Measurements from ENCODE around the gene PGAM5. TPM values are rescaled to one million over a fixed set of nuclear protein-coding genes. Genes with fewer than 3 reads are reported as not detected.
A peak's percentile ranks its signal among the peaks of the same experiment; 100 is the strongest.

PGAM5 gene
- total RNA-seq, 2 experiments from 2014 or later = 32.5 to 35.1 TPM

- peaks cover 41% of the 10 kb centered on the region for H3K36me3 Mint-ChIP-seq (ENCODE audit: low read depth)
- no peaks in the 10 kb centered on the region for H3K27me3 Mint-ChIP-seq
- no peak for DNase-seq
- H3K4me1 Mint-ChIP-seq = no peaks in the 10 kb centered on the region
- POLR2A ChIA-PET = no interaction called here
- H3K9me3 Mint-ChIP-seq = no peaks in the 10 kb centered on the region
- CTCF ChIA-PET = no interaction called here
- H3K4me3 Mint-ChIP-seq = no peak overlapping the region
- H3K27ac Mint-ChIP-seq = no peak overlapping the region
These were observed 12.3 kb upstream of the PGAM5 start for GRCh38 chr12:132698341-132698740.

- Mint-ChIP-seq H3K27me3 (no peaks in the 10 kb centered on the region), H3K4me1 (no peaks in the 10 kb centered on the region), H3K36me3 (ENCODE audit: low read depth) (peaks cover 51% of the 10 kb centered on the region), H3K4me3 (no peak overlapping the region), H3K9me3 (no peaks in the 10 kb centered on the region), H3K27ac (no peak overlapping the region)
- no peak for DNase-seq
- ChIA-PET CTCF (no interaction called here), POLR2A (interaction anchor here (0.6 kb wide), 1 partner anchor 62 kb away, joined by 3 read pairs; no protein-coding TSS in a partner anchor)
These were observed 10.3 kb upstream of the PGAM5 start for GRCh38 chr12:132700212-132700822.

- Mint-ChIP-seq H3K27ac (no peak overlapping the region), H3K4me3 (no peak overlapping the region), H3K36me3 (ENCODE audit: low read depth) (peaks cover 49% of the 10 kb centered on the region), H3K27me3 (no peaks in the 10 kb centered on the region), H3K9me3 (no peaks in the 10 kb centered on the region), H3K4me1 (peaks cover 2% of the 10 kb centered on the region)
- ChIA-PET CTCF (no interaction called here), POLR2A (interaction anchor here (1.2 kb wide), 1 partner anchor 8 kb away, joined by 3 read pairs; the partner anchor contains the start of gene PGAM5)
- DNase-seq = no peak
These were observed 8.0 kb upstream of the PGAM5 start for GRCh38 chr12:132702640-132703039.

DNA sequence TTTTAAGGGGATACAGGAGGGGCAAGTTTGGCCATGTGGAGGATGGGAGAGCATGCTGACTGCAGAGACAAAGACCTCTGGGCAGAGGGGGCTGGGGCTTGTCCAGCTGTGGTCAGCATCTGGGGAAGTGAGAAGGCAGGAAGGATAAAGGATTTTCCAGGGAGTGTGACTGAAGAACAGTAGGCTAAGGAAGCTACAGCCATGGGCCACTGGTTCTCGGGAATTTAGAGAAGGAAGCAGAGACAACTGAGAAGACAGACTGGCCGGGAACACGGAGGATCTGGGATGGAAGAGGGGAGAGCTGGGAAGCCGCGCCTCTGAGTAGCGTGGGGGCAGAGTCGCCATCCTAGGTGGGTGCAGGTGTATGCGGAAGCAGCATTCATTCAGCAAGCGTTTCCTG is 7.0 kb upstream of the PGAM5 start:
- Mint-ChIP-seq H3K4me1 (peaks cover 2% of the 10 kb centered on the region), H3K27ac (no peak overlapping the region), H3K36me3 (ENCODE audit: low read depth) (peaks cover 40% of the 10 kb centered on the region), H3K27me3 (no peaks in the 10 kb centered on the region), H3K9me3 (no peaks in the 10 kb centered on the region), H3K4me3 (no peak overlapping the region)
- ChIA-PET CTCF (no interaction called here), POLR2A (no interaction called here)
- no peak for DNase-seq

- no peak overlapping the region for H3K4me3 Mint-ChIP-seq
- CTCF ChIA-PET = no interaction called here
- POLR2A ChIA-PET = no interaction called here
These were observed 3.4 kb upstream of the PGAM5 start for GRCh38 chr12:132707241-132707640.

GRCh38 chr12:132708150-132708549 is 2.5 kb upstream of the PGAM5 start:
- POLR2A ChIA-PET = no interaction called here
- Mint-ChIP-seq H3K9me3 (no peaks in the 10 kb centered on the region), H3K27me3 (no peaks in the 10 kb centered on the region), H3K4me1 (peaks cover 17% of the 10 kb centered on the region), H3K4me3 (no peak overlapping the region), H3K36me3 (ENCODE audit: low read depth) (peaks cover 21% of the 10 kb centered on the region), H3K27ac (no peak overlapping the region)
- CTCF ChIA-PET = no interaction called here
- no peak for DNase-seq

More at GRCh38 chr12:132707241-132707640, 3.4 kb upstream of the PGAM5 start:
- Mint-ChIP-seq H3K9me3 (no peaks in the 10 kb centered on the region), H3K27ac (no peak overlapping the region), H3K27me3 (no peaks in the 10 kb centered on the region), H3K4me1 (peaks cover 12% of the 10 kb centered on the region), H3K36me3 (ENCODE audit: low read depth) (peaks cover 21% of the 10 kb centered on the region)
- DNase-seq = no peak

- Mint-ChIP-seq H3K27me3 (no peaks in the 10 kb centered on the region), H3K4me1 (peaks cover 25% of the 10 kb centered on the region), H3K27ac (peak overlapping the region; percentile 71), H3K36me3 (ENCODE audit: low read depth) (peaks cover 11% of the 10 kb centered on the region), H3K9me3 (no peaks in the 10 kb centered on the region), H3K4me3 (peak overlapping the region; percentile 80)
- POLR2A ChIA-PET = interaction anchor here (1.3 to 2.2 kb wide), 3 partner anchors 8 to 51 kb away, joined by 3 to 12 read pairs (median 11); partner anchors contain the start of gene ANKLE2
- no peak for DNase-seq
- CTCF ChIA-PET = no interaction called here
These were observed 618 bp upstream of the PGAM5 start for GRCh38 chr12:132710043-132710404.

DNA sequence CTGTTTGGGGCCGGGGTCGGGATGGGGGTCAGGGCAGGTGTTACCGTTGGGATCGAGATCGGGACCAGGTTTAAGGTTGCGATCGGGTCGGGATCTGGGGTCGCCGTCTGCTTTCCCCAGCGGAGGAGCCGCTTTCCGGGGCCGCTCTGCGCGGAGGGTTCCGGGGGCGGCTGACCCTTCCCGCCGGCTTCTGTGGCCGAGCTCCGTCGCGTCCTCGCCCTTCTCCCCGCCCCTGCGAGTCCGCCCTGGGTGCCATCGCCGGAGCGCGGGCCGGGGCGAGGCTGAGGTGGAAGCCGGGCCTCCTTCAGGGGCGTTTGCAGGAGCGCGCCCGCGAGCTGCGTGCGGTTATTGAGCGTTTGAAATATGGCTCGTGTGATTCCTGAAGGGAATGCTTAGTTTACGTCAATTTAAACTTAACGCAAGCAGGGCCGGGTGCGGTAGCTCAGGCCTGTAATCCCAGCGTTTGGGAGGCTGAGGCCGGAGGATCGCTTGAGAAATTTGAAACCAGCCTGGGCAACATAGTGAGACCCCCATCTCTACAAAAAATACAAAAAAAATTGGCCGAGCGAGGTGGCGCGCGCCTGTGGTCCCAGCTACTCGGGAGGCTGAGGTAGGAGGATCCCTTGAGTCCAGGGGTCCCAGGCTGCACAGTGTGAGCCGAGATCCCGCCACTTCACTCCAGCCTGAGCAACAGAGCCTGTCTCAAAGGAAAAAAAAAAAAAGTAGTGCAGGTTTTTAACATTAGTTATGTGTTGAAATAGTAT is 620 bp downstream of the PGAM5 start:
- Mint-ChIP-seq H3K36me3 (ENCODE audit: low read depth) (peaks cover 11% of the 10 kb centered on the region), H3K27me3 (no peaks in the 10 kb centered on the region), H3K4me1 (peaks cover 25% of the 10 kb centered on the region), H3K9me3 (no peaks in the 10 kb centered on the region), H3K4me3 (peak overlapping the region; percentile 82), H3K27ac (peak overlapping the region; percentile 49)
- peak; percentile 36 for DNase-seq
- ChIA-PET CTCF (no interaction called here), POLR2A (interaction anchor here (1.2 to 2.2 kb wide), 5 partner anchors 9 to 275 kb away, joined by 3 to 12 read pairs (median 5); partner anchors contain the start of genes ANKLE2, GOLGA3 and ZNF26)

DNA sequence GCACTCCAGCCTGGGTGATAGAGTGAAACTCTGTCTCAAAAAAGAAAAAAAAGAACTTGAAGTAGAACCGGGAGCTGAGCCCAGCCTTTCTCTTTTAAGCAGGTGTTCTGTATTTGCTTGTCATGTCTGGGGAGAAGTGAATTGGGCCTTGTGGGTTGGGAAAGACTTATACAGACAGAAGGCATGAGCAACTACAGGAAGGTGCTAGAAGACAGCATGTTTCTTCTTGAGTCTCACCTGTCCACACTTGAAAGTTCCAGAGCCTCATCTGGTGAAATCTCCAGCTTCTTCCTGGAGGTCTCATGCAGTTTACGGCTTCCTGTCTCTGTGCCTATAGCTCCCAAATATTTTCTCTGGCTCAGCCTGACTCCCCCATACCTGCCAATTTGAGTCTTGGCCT is 2.5 kb downstream of the PGAM5 start:
- POLR2A ChIA-PET = interaction anchor here (1.2 kb wide), 1 partner anchor 9 kb away, joined by 3 read pairs; no protein-coding TSS in a partner anchor
- H3K4me3 Mint-ChIP-seq = no peak overlapping the region

DNA sequence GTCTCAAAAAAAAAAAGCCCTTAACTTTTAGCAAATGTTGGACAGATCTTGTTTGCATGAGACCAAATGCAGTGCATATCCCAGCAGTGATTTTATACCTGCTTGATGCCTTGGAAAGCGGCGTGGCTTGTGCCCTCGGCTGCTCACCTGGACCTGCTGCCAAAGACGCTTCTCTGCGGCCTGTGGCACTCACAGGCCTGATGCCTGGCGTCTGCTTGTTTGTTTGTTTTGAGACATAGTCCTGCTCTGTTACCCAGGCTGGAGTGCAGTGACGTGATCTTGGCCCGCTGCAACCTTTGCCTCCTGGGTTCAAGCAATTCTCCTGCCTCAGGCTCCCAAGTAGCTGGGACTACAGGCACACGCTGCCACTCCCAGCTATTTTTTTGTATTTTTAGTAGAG is 5.2 kb downstream of the PGAM5 start:
- Mint-ChIP-seq H3K27me3 (no peaks in the 10 kb centered on the region), H3K4me1 (peaks cover 19% of the 10 kb centered on the region), H3K9me3 (no peaks in the 10 kb centered on the region), H3K36me3 (ENCODE audit: low read depth) (peaks cover 37% of the 10 kb centered on the region), H3K4me3 (no peak overlapping the region), H3K27ac (no peak overlapping the region)
- ChIA-PET POLR2A (no interaction called here), CTCF (no interaction called here)
- DNase-seq = no peak

More for the DNA sequence above, 2.5 kb downstream of the PGAM5 start:
- Mint-ChIP-seq H3K4me1 (peaks cover 23% of the 10 kb centered on the region), H3K27me3 (no peaks in the 10 kb centered on the region), H3K9me3 (no peaks in the 10 kb centered on the region), H3K27ac (no peak overlapping the region), H3K36me3 (ENCODE audit: low read depth) (peaks cover 17% of the 10 kb centered on the region)
- DNase-seq = no peak
- CTCF ChIA-PET = no interaction called here

DNA sequence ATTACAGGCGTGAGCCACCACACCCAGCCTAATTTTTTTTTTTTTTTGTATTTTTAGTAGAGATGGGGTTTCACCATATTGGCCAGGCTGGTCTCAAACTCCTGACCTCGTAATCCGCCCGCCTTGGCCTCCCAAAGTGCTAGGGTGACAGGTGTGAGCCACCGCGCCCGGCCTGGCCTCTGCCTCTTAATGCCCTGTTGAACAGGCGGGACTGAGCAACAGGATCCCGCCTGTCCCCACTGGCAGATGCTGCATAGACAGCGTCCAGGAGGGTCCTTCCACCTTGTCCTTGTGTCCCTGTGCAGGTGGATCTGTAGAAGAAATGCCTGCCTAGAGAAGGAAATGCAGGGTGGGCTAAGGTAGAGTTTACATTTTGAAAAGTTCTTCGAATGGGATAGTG is 5.7 kb downstream of the PGAM5 start:
- Mint-ChIP-seq H3K36me3 (ENCODE audit: low read depth) (peaks cover 40% of the 10 kb centered on the region), H3K27ac (no peak overlapping the region), H3K4me3 (no peak overlapping the region), H3K27me3 (no peaks in the 10 kb centered on the region), H3K4me1 (peaks cover 19% of the 10 kb centered on the region), H3K9me3 (no peaks in the 10 kb centered on the region)
- CTCF ChIA-PET = no interaction called here
- POLR2A ChIA-PET = no interaction called here
- DNase-seq = no peak

GRCh38 chr12:132717011-132717410 is 6.4 kb downstream of the PGAM5 start:
- no peaks in the 10 kb centered on the region for H3K27me3 Mint-ChIP-seq
- POLR2A ChIA-PET = no interaction called here
- CTCF ChIA-PET = no interaction called here
- no peak for DNase-seq
- peaks cover 44% of the 10 kb centered on the region for H3K36me3 Mint-ChIP-seq (ENCODE audit: low read depth)
- H3K9me3 Mint-ChIP-seq = no peaks in the 10 kb centered on the region
- H3K27ac Mint-ChIP-seq = no peak overlapping the region
- no peak overlapping the region for H3K4me3 Mint-ChIP-seq
- peaks cover 15% of the 10 kb centered on the region for H3K4me1 Mint-ChIP-seq

- Mint-ChIP-seq H3K27me3 (no peaks in the 10 kb centered on the region), H3K27ac (no peak overlapping the region), H3K9me3 (no peaks in the 10 kb centered on the region), H3K36me3 (ENCODE audit: low read depth) (peaks cover 44% of the 10 kb centered on the region), H3K4me3 (no peak overlapping the region), H3K4me1 (peaks cover 10% of the 10 kb centered on the region)
- CTCF ChIA-PET = no interaction called here
- no peak for DNase-seq
- POLR2A ChIA-PET = no interaction called here
These were observed 7.1 kb downstream of the PGAM5 start for GRCh38 chr12:132717531-132718387.

All from activated CD4-positive, alpha-beta memory T cell treated with anti-CD3 and anti-CD28 coated beads, Interleukin-2, amount 10 ng/mL, durations not matched to agents 7 days and 5 days (primary cell).